HG03135 (cell line): Measurements from ENCODE around the gene TBRG1.

Experiments
- ATAC-seq: cut with Tn5 transposase; IDR thresholded peaks from one replicate; pipeline ENCODE4 v1.9.1; 2021; ENCODE audit warnings: mild to moderate bottlenecking, moderate library complexity; ENCODE audit not compliant: unreplicated experiment

TBRG1 gene

GRCh38 chr11:124612567-124613246 is 10.0 kb upstream of the TBRG1 start:
- no peak for ATAC-seq

- ATAC-seq: no peak
Measured at GRCh38 chr11:124618863-124619262, 3.8 kb upstream of the TBRG1 start.

GRCh38 chr11:124623861-124624525 is 1.3 kb downstream of the TBRG1 start:
- ATAC-seq: no peak

GRCh38 chr11:124625504-124626168 is 3.0 kb downstream of the TBRG1 start:
- no peak for ATAC-seq

GRCh38 chr11:124627546-124627945 is 4.9 kb downstream of the TBRG1 start:
- ATAC-seq: no peak

- ATAC-seq: no peak
Measured at GRCh38 chr11:124629961-124630360, 7.3 kb downstream of the TBRG1 start.

GRCh38 chr11:124633355-124633754 is 10.7 kb downstream of the TBRG1 start:
- ATAC-seq: no peak

GRCh38 chr11:124635932-124636331 is 13.3 kb downstream of the TBRG1 start:
- no peak for ATAC-seq

- no peak for ATAC-seq
Measured at GRCh38 chr11:124638500-124638899, 15.8 kb downstream of the TBRG1 start.

GRCh38 chr11:124639186-124639585 is 16.5 kb downstream of the TBRG1 start:
- ATAC-seq: no peak

GRCh38 chr11:124640666-124641065 is 18.0 kb downstream of the TBRG1 start:
- ATAC-seq: no peak

- ATAC-seq: no peak
Measured at GRCh38 chr11:124642628-124643027, 20.0 kb downstream of the TBRG1 start.

- ATAC-seq: no peak
Measured at GRCh38 chr11:124643042-124643604, 20.5 kb downstream of the TBRG1 start.

GRCh38 chr11:124643605-124644425 is 21.2 kb downstream of the TBRG1 start:
- no peak for ATAC-seq

- ATAC-seq: no peak
Measured at GRCh38 chr11:124644426-124645280, 22.0 kb downstream of the TBRG1 start.

- ATAC-seq: no peak
Measured at GRCh38 chr11:124646148-124646547, 23.5 kb downstream of the TBRG1 start.

GRCh38 chr11:124648610-124649009 is 25.9 kb downstream of the TBRG1 start:
- no peak for ATAC-seq

GRCh38 chr11:124656774-124657630 is 34.3 kb downstream of the TBRG1 start:
- ATAC-seq: no peak

- no peak for ATAC-seq
Measured at GRCh38 chr11:124657904-124658303, 35.2 kb downstream of the TBRG1 start.
